ENCODE measurements around the gene PLPP3.

Gene PLPP3

GRCh38 chr1:56590520-56591011 is 11.2 kb upstream of the PLPP3 start:
- no peaks in the 10 kb centered on the region for H3K36me3 ChIP-seq (ENCODE audit: control insufficient read depth, insufficient read depth, low read length)
- 0 out of 2 replicates have a peak, but pooled peaks cover 3% of the 10 kb centered on the region for H3K9me3 ChIP-seq (ENCODE audit: control insufficient read depth, insufficient read depth, low read depth, low read length)
- no peak overlapping the region for H3K9ac ChIP-seq (ENCODE audit: low read length)
- no peaks in the 10 kb centered on the region for H3K27me3 ChIP-seq (ENCODE audit: control insufficient read depth, insufficient read depth, low read length)
- H3K27ac ChIP-seq (ENCODE audit: low read depth, low read length) = no peak overlapping the region
- H3K4me3 ChIP-seq (ENCODE audit: low read depth, low read length) = no peak overlapping the region
- no peaks in the 10 kb centered on the region for H3K4me1 ChIP-seq (ENCODE audit: control insufficient read depth, insufficient read depth, low read length)

- no peak overlapping the region for H3K27ac ChIP-seq (ENCODE audit: low read depth, low read length)
- no peak overlapping the region for H3K9ac ChIP-seq (ENCODE audit: low read length)
- no peaks in the 10 kb centered on the region for H3K36me3 ChIP-seq (ENCODE audit: control insufficient read depth, insufficient read depth, low read length)
- no peaks in the 10 kb centered on the region for H3K27me3 ChIP-seq (ENCODE audit: control insufficient read depth, insufficient read depth, low read length)
- H3K9me3 ChIP-seq (ENCODE audit: control insufficient read depth, insufficient read depth, low read depth, low read length) = 0 out of 2 replicates have a peak, but pooled peaks cover 3% of the 10 kb centered on the region
- H3K4me1 ChIP-seq (ENCODE audit: control insufficient read depth, insufficient read depth, low read length) = no peaks in the 10 kb centered on the region
- H3K4me3 ChIP-seq (ENCODE audit: low read depth, low read length) = no peak overlapping the region
Observed at GRCh38 chr1:56589369-56589768, 10.0 kb upstream of the PLPP3 start.

- Histone ChIP-seq H3K9ac (ENCODE audit: low read length) (no peak overlapping the region), H3K27ac (ENCODE audit: low read depth, low read length) (no peak overlapping the region), H3K4me1 (ENCODE audit: control insufficient read depth, insufficient read depth, low read length) (no peaks in the 10 kb centered on the region), H3K27me3 (ENCODE audit: control insufficient read depth, insufficient read depth, low read length) (no peaks in the 10 kb centered on the region), H3K4me3 (ENCODE audit: low read depth, low read length) (no peak overlapping the region), H3K9me3 (ENCODE audit: control insufficient read depth, insufficient read depth, low read depth, low read length) (0 out of 2 replicates have a peak, but pooled peaks cover 3% of the 10 kb centered on the region), H3K36me3 (ENCODE audit: control insufficient read depth, insufficient read depth, low read length) (no peaks in the 10 kb centered on the region)
Observed at GRCh38 chr1:56586502-56586901, 7.1 kb upstream of the PLPP3 start.

GRCh38 chr1:56585985-56586384 is 6.6 kb upstream of the PLPP3 start:
- H3K36me3 ChIP-seq (ENCODE audit: control insufficient read depth, insufficient read depth, low read length) = no peaks in the 10 kb centered on the region
- H3K27ac ChIP-seq (ENCODE audit: low read depth, low read length) = no peak overlapping the region

GRCh38 chr1:56584910-56585528 is 5.7 kb upstream of the PLPP3 start:
- H3K36me3 ChIP-seq (ENCODE audit: control insufficient read depth, insufficient read depth, low read length) = no peaks in the 10 kb centered on the region
- 0 out of 2 replicates have a peak, but pooled peaks cover 3% of the 10 kb centered on the region for H3K9me3 ChIP-seq (ENCODE audit: control insufficient read depth, insufficient read depth, low read depth, low read length)
- H3K4me3 ChIP-seq (ENCODE audit: low read depth, low read length) = no peak overlapping the region
- H3K4me1 ChIP-seq (ENCODE audit: control insufficient read depth, insufficient read depth, low read length) = peaks cover 8% of the 10 kb centered on the region
- no peak overlapping the region for H3K9ac ChIP-seq (ENCODE audit: low read length)
- H3K27me3 ChIP-seq (ENCODE audit: control insufficient read depth, insufficient read depth, low read length) = no peaks in the 10 kb centered on the region
- no peak overlapping the region for H3K27ac ChIP-seq (ENCODE audit: low read depth, low read length)

More at GRCh38 chr1:56585985-56586384, 6.6 kb upstream of the PLPP3 start:
- peaks cover 5% of the 10 kb centered on the region for H3K4me1 ChIP-seq (ENCODE audit: control insufficient read depth, insufficient read depth, low read length)
- no peak overlapping the region for H3K4me3 ChIP-seq (ENCODE audit: low read depth, low read length)
- 0 out of 2 replicates have a peak, but pooled peaks cover 3% of the 10 kb centered on the region for H3K9me3 ChIP-seq (ENCODE audit: control insufficient read depth, insufficient read depth, low read depth, low read length)
- H3K27me3 ChIP-seq (ENCODE audit: control insufficient read depth, insufficient read depth, low read length) = no peaks in the 10 kb centered on the region
- no peak overlapping the region for H3K9ac ChIP-seq (ENCODE audit: low read length)

GRCh38 chr1:56583957-56584468 is 4.7 kb upstream of the PLPP3 start:
- H3K27me3 ChIP-seq (ENCODE audit: control insufficient read depth, insufficient read depth, low read length) = no peaks in the 10 kb centered on the region
- no peak overlapping the region for H3K27ac ChIP-seq (ENCODE audit: low read depth, low read length)
- H3K4me1 ChIP-seq (ENCODE audit: control insufficient read depth, insufficient read depth, low read length) = peaks cover 11% of the 10 kb centered on the region
- no peaks in the 10 kb centered on the region; the same call in 1 of the 2 replicates for H3K36me3 ChIP-seq (ENCODE audit: control insufficient read depth, insufficient read depth, low read length)
- H3K9me3 ChIP-seq (ENCODE audit: control insufficient read depth, insufficient read depth, low read depth, low read length) = 0 out of 2 replicates have a peak, but pooled peaks cover 3% of the 10 kb centered on the region
- no peak overlapping the region for H3K4me3 ChIP-seq (ENCODE audit: low read depth, low read length)
- H3K9ac ChIP-seq (ENCODE audit: low read length) = no peak overlapping the region

- no peaks in the 10 kb centered on the region for H3K9me3 ChIP-seq (ENCODE audit: control insufficient read depth, insufficient read depth, low read depth, low read length)
- no peaks in the 10 kb centered on the region; the same call in 1 of the 2 replicates for H3K36me3 ChIP-seq (ENCODE audit: control insufficient read depth, insufficient read depth, low read length)
Observed at GRCh38 chr1:56580771-56581170, 1.4 kb upstream of the PLPP3 start.

GRCh38 chr1:56578138-56578962 is 1.0 kb downstream of the PLPP3 start:
- peak overlapping the region; percentile 95 for H3K4me3 ChIP-seq (ENCODE audit: low read depth, low read length)
- H3K27ac ChIP-seq (ENCODE audit: low read depth, low read length) = peak overlapping the region; percentile 91
- peaks cover 37% of the 10 kb centered on the region for H3K4me1 ChIP-seq (ENCODE audit: control insufficient read depth, insufficient read depth, low read length)
- no peaks in the 10 kb centered on the region for H3K9me3 ChIP-seq (ENCODE audit: control insufficient read depth, insufficient read depth, low read depth, low read length)
- H3K27me3 ChIP-seq (ENCODE audit: control insufficient read depth, insufficient read depth, low read length) = no peaks in the 10 kb centered on the region
- no peaks in the 10 kb centered on the region; the same call in 1 of the 2 replicates for H3K36me3 ChIP-seq (ENCODE audit: control insufficient read depth, insufficient read depth, low read length)
- peak overlapping the region; percentile 93 for H3K9ac ChIP-seq (ENCODE audit: low read length)

More at GRCh38 chr1:56580771-56581170, 1.4 kb upstream of the PLPP3 start:
- H3K4me1 ChIP-seq (ENCODE audit: control insufficient read depth, insufficient read depth, low read length) = peaks cover 20% of the 10 kb centered on the region
- no peak overlapping the region for H3K4me3 ChIP-seq (ENCODE audit: low read depth, low read length)
- H3K9ac ChIP-seq (ENCODE audit: low read length) = no peak overlapping the region
- H3K27ac ChIP-seq (ENCODE audit: low read depth, low read length) = no peak overlapping the region
- H3K27me3 ChIP-seq (ENCODE audit: control insufficient read depth, insufficient read depth, low read length) = no peaks in the 10 kb centered on the region

- Histone ChIP-seq H3K27ac (ENCODE audit: low read depth, low read length) (0 out of 2 replicates have a peak overlapping the region, but pooled peaks have one; percentile 91), H3K9ac (ENCODE audit: low read length) (peak overlapping the region; percentile 93), H3K4me1 (ENCODE audit: control insufficient read depth, insufficient read depth, low read length) (peaks cover 45% of the 10 kb centered on the region), H3K27me3 (ENCODE audit: control insufficient read depth, insufficient read depth, low read length) (no peaks in the 10 kb centered on the region), H3K9me3 (ENCODE audit: control insufficient read depth, insufficient read depth, low read depth, low read length) (no peaks in the 10 kb centered on the region), H3K36me3 (ENCODE audit: control insufficient read depth, insufficient read depth, low read length) (no peaks in the 10 kb centered on the region; the same call in 1 of the 2 replicates), H3K4me3 (ENCODE audit: low read depth, low read length) (peak overlapping the region; percentile 95)
Observed at GRCh38 chr1:56577406-56578137, 1.8 kb downstream of the PLPP3 start.

- Histone ChIP-seq H3K27ac (ENCODE audit: low read depth, low read length) (no peak overlapping the region), H3K36me3 (ENCODE audit: control insufficient read depth, insufficient read depth, low read length) (no peaks in the 10 kb centered on the region; the same call in 1 of the 2 replicates), H3K27me3 (ENCODE audit: control insufficient read depth, insufficient read depth, low read length) (no peaks in the 10 kb centered on the region), H3K9me3 (ENCODE audit: control insufficient read depth, insufficient read depth, low read depth, low read length) (no peaks in the 10 kb centered on the region), H3K4me3 (ENCODE audit: low read depth, low read length) (peak overlapping the region; percentile 95), H3K9ac (ENCODE audit: low read length) (peak overlapping the region; percentile 2), H3K4me1 (ENCODE audit: control insufficient read depth, insufficient read depth, low read length) (peaks cover 49% of the 10 kb centered on the region)
Observed at GRCh38 chr1:56576880-56577405, 2.4 kb downstream of the PLPP3 start.
